ENCODE measurements around the gene RAVER2. TPM values are rescaled to one million over a fixed set of nuclear protein-coding genes. Genes with fewer than 3 reads are reported as not detected.

Gene RAVER2
- total and polyA plus RNA-seq, 2 donors (not counting 3 experiments of a cell fraction or from before 2014, with no cell fraction given): 6.0 to 13.9 TPM

- TF ChIP-seq EZH2 (IDR thresholded peaks at IDR 0.05; ENCODE audit: borderline replicate concordance, low read depth, low read length, severe bottlenecking) (no peak), CTCF (IDR thresholded peaks at IDR 0.05; ENCODE audit: extremely low read depth in 1 of 2, insufficient read depth in 1 of 2, low read depth in 1 of 2, low read length in 2 of 2) (no peak), MYC (IDR thresholded peaks at IDR 0.05; ENCODE audit: low read depth, low read length) (no peak), JUN (IDR thresholded peaks at IDR 0.05; ENCODE audit: borderline replicate concordance, insufficient read depth, insufficient read length, low read depth) (no peak), POLR2A (IDR thresholded peaks at IDR 0.05; ENCODE audit: low read depth, low read length) (no peak), POLR2AphosphoS5 (IDR thresholded peaks at IDR 0.05; ENCODE audit: insufficient read depth, low read depth, low read length) (no peak), GATA2 (IDR thresholded peaks at IDR 0.05; ENCODE audit: insufficient read depth, insufficient read length, low read depth, low read length) (no peak), MAX (IDR thresholded peaks at IDR 0.05; ENCODE audit: insufficient read depth, insufficient read length) (no peak), FOS (IDR thresholded peaks at IDR 0.05; ENCODE audit: borderline replicate concordance, insufficient read depth, low read length) (no peak)
- H3K4me3 ChIP-seq (replicated peaks in 1 of 3; ENCODE audit: insufficient read depth in 1 of 3, low read depth in 1 of 3, low read length in 3 of 3): no peak overlapping the region
- no peaks in the 10 kb centered on the region for H3K9me3 ChIP-seq (replicated peaks; ENCODE audit: control insufficient read depth, insufficient read depth, low read length)
- ChIA-PET POLR2A (interaction anchor here (1.5 kb wide), 1 partner anchor 17 kb away, joined by 5 read pairs; no protein-coding TSS in a partner anchor), CTCF (interaction anchor here (1.0 to 1.8 kb wide), 4 partner anchors 13 to 140 kb away, joined by 3 to 5 read pairs (median 4); no protein-coding TSS in a partner anchor)
- peaks cover 29% of the 10 kb centered on the region for H3K79me2 ChIP-seq (ENCODE audit: control insufficient read depth, insufficient read depth, low read length)
- peak overlapping the region; percentile 83 for H3K9ac ChIP-seq (replicated peaks; ENCODE audit: extremely low read depth, insufficient read depth, low read length)
- intact Hi-C loops (cut with micrococcal nuclease) (no loop called here), dilution Hi-C loops (cut with MboI; ENCODE audit: extremely low pct_ligation_motif_present, low sequenced_read_pairs) (no loop called here)
- no TSS peak for BruUV-seq (replicated peaks)
- no peaks in the 10 kb centered on the region for H3K9me1 ChIP-seq (replicated peaks; ENCODE audit: control insufficient read depth, extremely low read depth, insufficient read depth, low read length)
- H3K36me3 ChIP-seq (ENCODE audit: control insufficient read depth in 2 of 2, extremely low read depth in 1 of 2, insufficient read depth in 2 of 2, low read length in 2 of 2): peaks cover 10 to 14% of the 10 kb centered on the region in 2 experiments
- H4K20me1 ChIP-seq (replicated peaks; ENCODE audit: control insufficient read depth, extremely low read depth, insufficient read depth, low read length): no peaks in the 10 kb centered on the region
- H3K4me1 ChIP-seq (ENCODE audit: control insufficient read depth, extremely low read depth, insufficient read depth, low read length): peaks cover 59% of the 10 kb centered on the region
- DNase-seq (ENCODE audit: low read depth, low spot score): no peak
- no peak for FAIRE-seq
- peak overlapping the region; percentile 98 for H3K27ac ChIP-seq (ENCODE audit: insufficient read depth, low read depth, low read length)
- H3K4me2 ChIP-seq (ENCODE audit: insufficient read depth, low read length): no peak overlapping the region
- no peak overlapping the region for H2AFZ ChIP-seq (ENCODE audit: low read depth, low read length)
- H3K27me3 ChIP-seq (ENCODE audit: control insufficient read depth in 2 of 2, insufficient read depth in 2 of 2, low read length in 2 of 2): no peaks in the 10 kb centered on the region
Measured at GRCh38 chr1:64880449-64880848, 135.6 kb downstream of the RAVER2 start.
